Peyer's patch (tissue), 4 donors: ENCODE results near the gene TBC1D25.

Source experiments
- POLR2A ChIP-seq, 2 donors: fragments of 450-650 bp; IDR thresholded peaks; one replicate each; pipeline ENCODE4 v1.5.1; 2017; ENCODE audit warnings: antibody characterized with exemption in 2 of 2, mild to moderate bottlenecking in 2 of 2, moderate library complexity in 2 of 2
- TF ChIP-seq, protein P1 (sequence below), 6 experiments: fragments of 450-650 bp in 4 of 6; fragments of 200-600 bp in 2 of 6; sonication (generic) in 1 of 6; IDR thresholded peaks; one replicate each; pipeline ENCODE4 v1.5.1; 2017 to 2019; ENCODE audit warnings: antibody characterized with exemption in 6 of 6, mild to moderate bottlenecking in 3 of 6, moderate library complexity in 1 of 6

DNA sequence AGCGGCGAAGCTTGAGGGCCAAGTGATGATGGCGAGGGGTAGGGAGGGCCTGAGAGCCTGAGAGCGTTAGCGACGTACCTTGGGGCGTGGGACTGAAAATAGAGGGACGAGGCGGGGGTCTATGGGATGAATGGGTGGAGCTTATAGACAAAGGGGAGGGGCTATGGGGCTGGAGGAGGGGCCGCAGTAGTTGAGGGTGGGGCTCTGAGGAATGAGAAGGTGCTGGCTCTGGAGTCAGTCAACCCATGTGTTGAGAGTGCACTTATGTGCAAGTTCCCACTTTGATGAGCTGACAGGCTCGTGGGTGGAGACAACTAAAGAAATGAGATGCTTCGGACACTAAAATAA is 488 bp downstream of the TBC1D25 start:
- TF ChIP-seq, protein P1, sequence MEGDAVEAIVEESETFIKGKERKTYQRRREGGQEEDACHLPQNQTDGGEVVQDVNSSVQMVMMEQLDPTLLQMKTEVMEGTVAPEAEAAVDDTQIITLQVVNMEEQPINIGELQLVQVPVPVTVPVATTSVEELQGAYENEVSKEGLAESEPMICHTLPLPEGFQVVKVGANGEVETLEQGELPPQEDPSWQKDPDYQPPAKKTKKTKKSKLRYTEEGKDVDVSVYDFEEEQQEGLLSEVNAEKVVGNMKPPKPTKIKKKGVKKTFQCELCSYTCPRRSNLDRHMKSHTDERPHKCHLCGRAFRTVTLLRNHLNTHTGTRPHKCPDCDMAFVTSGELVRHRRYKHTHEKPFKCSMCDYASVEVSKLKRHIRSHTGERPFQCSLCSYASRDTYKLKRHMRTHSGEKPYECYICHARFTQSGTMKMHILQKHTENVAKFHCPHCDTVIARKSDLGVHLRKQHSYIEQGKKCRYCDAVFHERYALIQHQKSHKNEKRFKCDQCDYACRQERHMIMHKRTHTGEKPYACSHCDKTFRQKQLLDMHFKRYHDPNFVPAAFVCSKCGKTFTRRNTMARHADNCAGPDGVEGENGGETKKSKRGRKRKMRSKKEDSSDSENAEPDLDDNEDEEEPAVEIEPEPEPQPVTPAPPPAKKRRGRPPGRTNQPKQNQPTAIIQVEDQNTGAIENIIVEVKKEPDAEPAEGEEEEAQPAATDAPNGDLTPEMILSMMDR (IDR thresholded peaks at IDR 0.05): no peak
- TF ChIP-seq POLR2A (IDR thresholded peaks at IDR 0.05): no peak
